WERI-Rb-1 (cell line): ENCODE results near the gene GPD1L.

Experiments
- DNase-seq: peaks from one replicate; pipeline ENCODE4 v3.0.0-alpha.2; 2020
- H3K27ac ChIP-seq: fragments of 250-450 bp; sonication (Bioruptor Pico); 2 replicates; pipeline ENCODE4 v1.5.1; 2020; ENCODE audit warnings: mild to moderate bottlenecking, moderate library complexity
- H3K27me3 ChIP-seq: fragments of 250-450 bp; sonication (Bioruptor Pico); 2 replicates; pipeline ENCODE4 v1.5.1; 2021; ENCODE audit warnings: mild to moderate bottlenecking, low read depth, moderate library complexity; ENCODE audit not compliant: insufficient read depth, severe bottlenecking
- H3K36me3 ChIP-seq: fragments of 250-450 bp; sonication (Bioruptor Pico); 2 replicates; pipeline ENCODE4 v1.5.1; 2020; ENCODE audit warnings: mild to moderate bottlenecking, moderate library complexity
- H3K4me3 ChIP-seq: 2 replicates; pipeline ENCODE4 v1.5.1; 2011; ENCODE audit warnings: low read depth, mild to moderate bottlenecking, control low read depth, low read length
- H3K9me3 ChIP-seq: fragments of 250-450 bp; sonication (Bioruptor Pico); 2 replicates; pipeline ENCODE4 v1.5.1; 2021; ENCODE audit warnings: mild to moderate bottlenecking, moderate library complexity; ENCODE audit not compliant: severe bottlenecking
- TF ChIP-seq, protein P1 (sequence below): IDR thresholded peaks from 2 replicates; pipeline ENCODE4 v1.5.1; 2011; ENCODE audit warnings: low read depth, mild to moderate bottlenecking, control low read depth, inconsistent platforms, low read length

Gene GPD1L

DNA sequence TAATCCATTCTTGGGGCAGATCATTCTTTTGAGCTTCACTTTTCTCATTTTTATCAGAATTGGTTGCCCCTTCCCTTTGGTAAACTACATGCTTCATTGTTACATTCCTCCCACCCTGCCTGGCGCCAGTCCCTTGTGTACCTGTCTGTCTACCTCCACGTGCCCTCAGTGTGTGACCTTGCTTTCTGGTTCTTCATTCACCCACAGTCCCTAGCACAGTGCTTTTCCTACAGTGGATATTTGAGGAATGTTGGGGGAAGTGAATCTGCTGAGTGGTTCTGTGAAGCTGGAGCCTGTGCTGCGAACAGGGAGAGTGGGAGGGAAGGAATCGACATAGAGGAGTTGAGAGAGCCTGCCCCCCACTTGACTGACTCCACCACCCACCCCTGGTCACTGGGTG lies 23.4 kb downstream of the GPD1L start:
- Histone ChIP-seq H3K36me3 (no peaks in the 10 kb centered on the region), H3K27me3 (no peaks in the 10 kb centered on the region), H3K9me3 (no peaks in the 10 kb centered on the region), H3K27ac (no peak overlapping the region), H3K4me3 (no peak overlapping the region)
- DNase-seq, result no peak
- TF ChIP-seq, protein P1, sequence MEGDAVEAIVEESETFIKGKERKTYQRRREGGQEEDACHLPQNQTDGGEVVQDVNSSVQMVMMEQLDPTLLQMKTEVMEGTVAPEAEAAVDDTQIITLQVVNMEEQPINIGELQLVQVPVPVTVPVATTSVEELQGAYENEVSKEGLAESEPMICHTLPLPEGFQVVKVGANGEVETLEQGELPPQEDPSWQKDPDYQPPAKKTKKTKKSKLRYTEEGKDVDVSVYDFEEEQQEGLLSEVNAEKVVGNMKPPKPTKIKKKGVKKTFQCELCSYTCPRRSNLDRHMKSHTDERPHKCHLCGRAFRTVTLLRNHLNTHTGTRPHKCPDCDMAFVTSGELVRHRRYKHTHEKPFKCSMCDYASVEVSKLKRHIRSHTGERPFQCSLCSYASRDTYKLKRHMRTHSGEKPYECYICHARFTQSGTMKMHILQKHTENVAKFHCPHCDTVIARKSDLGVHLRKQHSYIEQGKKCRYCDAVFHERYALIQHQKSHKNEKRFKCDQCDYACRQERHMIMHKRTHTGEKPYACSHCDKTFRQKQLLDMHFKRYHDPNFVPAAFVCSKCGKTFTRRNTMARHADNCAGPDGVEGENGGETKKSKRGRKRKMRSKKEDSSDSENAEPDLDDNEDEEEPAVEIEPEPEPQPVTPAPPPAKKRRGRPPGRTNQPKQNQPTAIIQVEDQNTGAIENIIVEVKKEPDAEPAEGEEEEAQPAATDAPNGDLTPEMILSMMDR, result no peak

DNA sequence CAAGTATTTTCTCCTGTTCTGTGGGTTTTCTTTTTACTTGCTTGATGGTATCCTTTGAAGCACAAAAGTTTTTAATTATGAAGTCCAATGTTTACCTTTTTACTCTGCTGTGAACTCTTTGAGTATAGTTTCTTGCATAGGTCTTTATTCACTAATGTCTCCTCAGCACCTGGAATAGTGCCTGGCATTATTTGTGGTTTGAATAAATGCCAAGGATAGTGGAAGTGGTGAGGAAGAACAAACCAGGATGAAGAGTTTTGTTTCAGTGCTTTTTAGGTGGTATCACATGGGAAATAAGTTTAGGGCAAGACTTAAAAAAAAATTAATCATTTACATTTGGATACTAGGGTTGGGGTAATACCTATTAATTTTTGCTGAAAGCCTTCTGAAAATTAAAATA lies 25.7 kb downstream of the GPD1L start:
- Histone ChIP-seq H3K27me3 (no peaks in the 10 kb centered on the region), H3K9me3 (no peaks in the 10 kb centered on the region), H3K36me3 (no peaks in the 10 kb centered on the region), H3K4me3 (no peak overlapping the region), H3K27ac (no peak overlapping the region)
- no peak for DNase-seq
- TF ChIP-seq, protein P1, result no peak

DNA sequence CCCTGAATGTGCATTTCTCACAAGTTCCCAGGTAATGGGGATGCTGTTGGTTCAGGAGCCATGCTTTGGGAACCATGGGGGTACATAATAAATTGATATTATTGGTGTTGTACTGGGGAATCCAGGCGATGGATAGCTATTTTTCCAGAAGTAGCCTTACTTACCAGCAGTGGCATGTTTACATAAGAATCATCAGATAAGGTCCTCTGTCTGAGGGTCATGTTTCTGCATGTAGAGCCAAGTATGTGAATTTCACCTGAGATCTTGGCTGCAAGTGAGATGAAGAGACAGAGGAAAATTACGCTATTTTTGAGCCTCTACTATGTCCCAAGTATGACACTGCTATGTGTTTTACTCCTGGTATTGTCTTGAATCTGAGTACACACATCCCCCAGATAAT lies 26.3 kb downstream of the GPD1L start:
- Histone ChIP-seq H3K36me3 (no peaks in the 10 kb centered on the region), H3K27ac (no peak overlapping the region), H3K27me3 (no peaks in the 10 kb centered on the region), H3K9me3 (no peaks in the 10 kb centered on the region), H3K4me3 (no peak overlapping the region)
- TF ChIP-seq, protein P1, result no peak
- no peak for DNase-seq

DNA sequence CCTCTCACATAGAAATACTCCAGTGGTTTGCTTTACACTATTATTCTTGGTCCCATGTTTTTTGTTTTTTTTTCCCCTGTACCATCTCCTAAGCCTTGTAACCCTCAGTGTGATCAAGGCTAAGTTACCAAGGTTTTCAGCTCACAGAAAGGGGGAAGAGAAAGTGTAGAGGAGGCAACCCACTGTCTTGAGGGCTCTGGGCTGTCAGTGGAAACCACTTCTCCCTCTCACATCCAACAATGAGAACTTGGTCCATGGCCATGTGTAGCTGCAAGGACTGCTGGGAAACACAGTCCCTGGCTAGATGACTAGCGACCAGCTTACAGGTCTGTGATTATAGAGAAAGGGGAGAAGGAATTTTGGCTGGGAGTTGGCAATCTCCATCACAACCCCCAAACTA lies 30.3 kb downstream of the GPD1L start:
- Histone ChIP-seq H3K27ac (no peak overlapping the region), H3K36me3 (no peaks in the 10 kb centered on the region), H3K4me3 (no peak overlapping the region), H3K9me3 (no peaks in the 10 kb centered on the region), H3K27me3 (no peaks in the 10 kb centered on the region)
- DNase-seq, result no peak
- TF ChIP-seq, protein P1, result no peak

DNA sequence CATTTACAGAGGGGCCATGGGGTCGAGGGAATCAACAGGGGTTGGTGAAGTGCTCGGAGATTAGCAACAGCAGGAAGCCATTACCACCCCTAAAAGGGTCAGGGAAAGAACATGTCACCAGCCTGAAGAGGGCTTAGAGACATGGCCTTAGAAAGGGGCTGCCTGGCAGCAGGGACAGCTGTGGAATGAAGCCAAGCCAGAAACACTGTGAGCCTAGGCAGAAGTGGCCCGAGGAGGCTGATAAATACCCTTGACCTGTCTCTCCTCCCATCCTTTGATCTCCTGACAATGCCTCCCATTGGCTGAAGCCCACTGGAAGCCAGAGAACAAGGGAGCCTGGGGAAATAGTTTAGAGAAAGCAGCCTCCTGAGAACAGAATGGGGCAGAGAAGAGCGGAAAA lies 31.4 kb downstream of the GPD1L start:
- H3K9me3 ChIP-seq, result no peaks in the 10 kb centered on the region
- TF ChIP-seq, protein P1, result no peak

DNA sequence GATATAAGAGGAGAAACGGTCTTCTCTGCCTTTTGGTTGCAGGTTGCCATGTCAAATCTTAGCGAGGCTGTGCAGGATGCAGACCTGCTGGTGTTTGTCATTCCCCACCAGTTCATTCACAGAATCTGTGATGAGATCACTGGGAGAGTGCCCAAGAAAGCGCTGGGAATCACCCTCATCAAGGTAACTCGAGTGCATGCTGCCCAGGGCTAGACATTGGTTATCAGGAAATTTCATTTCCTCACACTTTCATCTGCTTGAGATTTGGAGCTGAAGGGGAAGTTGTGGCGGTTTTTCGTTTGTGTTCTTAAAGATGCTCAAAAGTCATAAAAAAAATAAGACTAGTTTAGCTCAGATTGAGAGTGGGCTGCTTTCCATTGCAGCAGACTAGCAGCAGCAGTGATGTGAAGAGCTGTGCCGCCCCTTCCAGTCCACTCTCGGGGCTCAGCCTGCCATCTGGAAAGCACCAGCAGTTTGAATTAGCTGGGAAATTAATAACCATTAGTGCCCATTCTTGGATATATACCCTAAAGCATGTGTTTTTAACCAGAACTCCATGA lies 32.2 kb downstream of the GPD1L start:
- H3K27me3 ChIP-seq, result no peaks in the 10 kb centered on the region
- H3K27ac ChIP-seq, result no peak overlapping the region
- no peak for DNase-seq
- H3K36me3 ChIP-seq, result no peaks in the 10 kb centered on the region
- TF ChIP-seq, protein P1, result no peak
- no peak overlapping the region for H3K4me3 ChIP-seq
- H3K9me3 ChIP-seq, result no peaks in the 10 kb centered on the region

More for the DNA sequence above, 31.4 kb downstream of the GPD1L start:
- no peaks in the 10 kb centered on the region for H3K27me3 ChIP-seq
- no peak for DNase-seq
- H3K27ac ChIP-seq, result no peak overlapping the region
- no peaks in the 10 kb centered on the region for H3K36me3 ChIP-seq
- H3K4me3 ChIP-seq, result no peak overlapping the region
